ENCODE data around the gene FSTL4. TPM values are rescaled to one million over a fixed set of nuclear protein-coding genes. Genes with fewer than 3 reads are reported as not detected.

FSTL4 gene
- total and polyA plus RNA-seq, 2 donors: 0.99 to 1.2 TPM

- Histone ChIP-seq H3K9me3 (ENCODE audit: control insufficient read depth in 2 of 2, insufficient read depth in 1 of 2, low read length in 1 of 2) (no peaks in the 10 kb centered on the region), H3K36me3 (ENCODE audit: control insufficient read depth in 2 of 2, insufficient read depth in 2 of 2, low read length in 1 of 2) (no peaks in the 10 kb centered on the region), H3K4me3 (ENCODE audit: low read length in 2 of 2) (no peak overlapping the region), H3K27ac (ENCODE audit: low read depth in 1 of 2, low read length in 1 of 2) (no peak overlapping the region), H3K27me3 (ENCODE audit: control insufficient read depth in 2 of 2, insufficient read depth in 1 of 2, low read length in 1 of 2) (peaks cover 0 to 6% of the 10 kb centered on the region in 2 donors), H3K4me1 (ENCODE audit: control insufficient read depth in 2 of 2, insufficient read depth in 2 of 2, low read length in 2 of 2) (no peaks in the 10 kb centered on the region)
- 88% methylated on average over 4 of the region's 4 CpGs for WGBS
- no peak for DNase-seq (ENCODE audit: low read depth in 6 of 9, low spot score in 9 of 9)
Observed at GRCh38 chr5:133531178-133531577, 81.2 kb downstream of the FSTL4 start.

- Histone ChIP-seq H3K4me3 (ENCODE audit: low read length in 2 of 2) (no peak overlapping the region), H3K27ac (ENCODE audit: low read depth in 1 of 2, low read length in 1 of 2) (no peak overlapping the region), H3K4me1 (ENCODE audit: control insufficient read depth in 2 of 2, insufficient read depth in 2 of 2, low read length in 2 of 2) (no peaks in the 10 kb centered on the region), H3K36me3 (ENCODE audit: control insufficient read depth in 2 of 2, insufficient read depth in 2 of 2, low read length in 1 of 2) (no peaks in the 10 kb centered on the region), H3K9me3 (ENCODE audit: control insufficient read depth in 2 of 2, insufficient read depth in 1 of 2, low read length in 1 of 2) (no peaks in the 10 kb centered on the region), H3K27me3 (ENCODE audit: control insufficient read depth in 2 of 2, insufficient read depth in 1 of 2, low read length in 1 of 2) (peaks cover 0 to 6% of the 10 kb centered on the region in 2 donors)
- 88% methylated on average over 6 of the region's 6 CpGs for WGBS
- DNase-seq (ENCODE audit: low read depth in 6 of 9, low spot score in 9 of 9): no peak
Observed at GRCh38 chr5:133530270-133530669, 82.1 kb downstream of the FSTL4 start.

GRCh38 chr5:133528841-133529240 lies 83.5 kb downstream of the FSTL4 start:
- no peaks in the 10 kb centered on the region for H3K4me1 ChIP-seq (ENCODE audit: control insufficient read depth in 2 of 2, insufficient read depth in 2 of 2, low read length in 2 of 2)
- no peak overlapping the region for H3K4me3 ChIP-seq (ENCODE audit: low read length in 2 of 2)
- DNase-seq (ENCODE audit: low read depth in 6 of 9, low spot score in 9 of 9): no peak
- H3K27ac ChIP-seq (ENCODE audit: low read depth in 1 of 2, low read length in 1 of 2): no peak overlapping the region
- 90% methylated on average over 4 of the region's 4 CpGs for WGBS
- no peaks in the 10 kb centered on the region for H3K36me3 ChIP-seq (ENCODE audit: control insufficient read depth in 2 of 2, insufficient read depth in 2 of 2, low read length in 1 of 2)
- H3K27me3 ChIP-seq (ENCODE audit: control insufficient read depth in 2 of 2, insufficient read depth in 1 of 2, low read length in 1 of 2): peaks cover 0 to 3% of the 10 kb centered on the region in 2 donors
- no peaks in the 10 kb centered on the region for H3K9me3 ChIP-seq (ENCODE audit: control insufficient read depth in 2 of 2, insufficient read depth in 1 of 2, low read length in 1 of 2)

GRCh38 chr5:133527311-133527710 lies 85.0 kb downstream of the FSTL4 start:
- H3K4me3 ChIP-seq (ENCODE audit: low read length in 2 of 2): no peak overlapping the region
- no peaks in the 10 kb centered on the region for H3K9me3 ChIP-seq (ENCODE audit: control insufficient read depth in 2 of 2, insufficient read depth in 1 of 2, low read length in 1 of 2)
- peaks cover 0 to 5% of the 10 kb centered on the region in 2 donors for H3K27me3 ChIP-seq (ENCODE audit: control insufficient read depth in 2 of 2, insufficient read depth in 1 of 2, low read length in 1 of 2)
- no peaks in the 10 kb centered on the region for H3K36me3 ChIP-seq (ENCODE audit: control insufficient read depth in 2 of 2, insufficient read depth in 2 of 2, low read length in 1 of 2)
- no peak for DNase-seq (ENCODE audit: low read depth in 6 of 9, low spot score in 9 of 9)
- WGBS: 91% methylated on average over 2 of the region's 2 CpGs
- H3K27ac ChIP-seq (ENCODE audit: low read depth in 1 of 2, low read length in 1 of 2): no peak overlapping the region
- H3K4me1 ChIP-seq (ENCODE audit: control insufficient read depth in 2 of 2, insufficient read depth in 2 of 2, low read length in 2 of 2): no peaks in the 10 kb centered on the region

GRCh38 chr5:133526368-133526767 lies 86.0 kb downstream of the FSTL4 start:
- H3K27ac ChIP-seq (ENCODE audit: low read depth in 1 of 2, low read length in 1 of 2): no peak overlapping the region
- no peaks in the 10 kb centered on the region for H3K4me1 ChIP-seq (ENCODE audit: control insufficient read depth in 2 of 2, insufficient read depth in 2 of 2, low read length in 2 of 2)
- peaks cover 0 to 5% of the 10 kb centered on the region in 2 donors for H3K27me3 ChIP-seq (ENCODE audit: control insufficient read depth in 2 of 2, insufficient read depth in 1 of 2, low read length in 1 of 2)
- no peak for DNase-seq (ENCODE audit: low read depth in 6 of 9, low spot score in 9 of 9)
- H3K9me3 ChIP-seq (ENCODE audit: control insufficient read depth in 2 of 2, insufficient read depth in 1 of 2, low read length in 1 of 2): no peaks in the 10 kb centered on the region
- H3K36me3 ChIP-seq (ENCODE audit: control insufficient read depth in 2 of 2, insufficient read depth in 2 of 2, low read length in 1 of 2): no peaks in the 10 kb centered on the region
- WGBS: 93% methylated on average over 7 of the region's 7 CpGs
- H3K4me3 ChIP-seq (ENCODE audit: low read length in 2 of 2): no peak overlapping the region

GRCh38 chr5:133525126-133525525 lies 87.2 kb downstream of the FSTL4 start:
- Histone ChIP-seq H3K27ac (ENCODE audit: low read depth in 1 of 2, low read length in 1 of 2) (no peak overlapping the region), H3K4me3 (ENCODE audit: low read length in 2 of 2) (no peak overlapping the region), H3K36me3 (ENCODE audit: control insufficient read depth in 2 of 2, insufficient read depth in 2 of 2, low read length in 1 of 2) (no peaks in the 10 kb centered on the region), H3K27me3 (ENCODE audit: control insufficient read depth in 2 of 2, insufficient read depth in 1 of 2, low read length in 1 of 2) (peaks cover 0 to 6% of the 10 kb centered on the region in 2 donors), H3K4me1 (ENCODE audit: control insufficient read depth in 2 of 2, insufficient read depth in 2 of 2, low read length in 2 of 2) (peaks cover under 1 to 5% of the 10 kb centered on the region in 2 donors), H3K9me3 (ENCODE audit: control insufficient read depth in 2 of 2, insufficient read depth in 1 of 2, low read length in 1 of 2) (no peaks in the 10 kb centered on the region)
- 97% methylated on average over 3 of the region's 3 CpGs for WGBS
- no peak for DNase-seq (ENCODE audit: low read depth in 6 of 9, low spot score in 9 of 9)

GRCh38 chr5:133524666-133525065 lies 87.7 kb downstream of the FSTL4 start:
- DNase-seq (ENCODE audit: low read depth in 6 of 9, low spot score in 9 of 9): no peak
- Histone ChIP-seq H3K27me3 (ENCODE audit: control insufficient read depth in 2 of 2, insufficient read depth in 1 of 2, low read length in 1 of 2) (peaks cover 0 to 7% of the 10 kb centered on the region in 2 donors), H3K9me3 (ENCODE audit: control insufficient read depth in 2 of 2, insufficient read depth in 1 of 2, low read length in 1 of 2) (no peaks in the 10 kb centered on the region), H3K36me3 (ENCODE audit: control insufficient read depth in 2 of 2, insufficient read depth in 2 of 2, low read length in 1 of 2) (no peaks in the 10 kb centered on the region), H3K27ac (ENCODE audit: low read depth in 1 of 2, low read length in 1 of 2) (no peak overlapping the region), H3K4me3 (ENCODE audit: low read length in 2 of 2) (no peak overlapping the region), H3K4me1 (ENCODE audit: control insufficient read depth in 2 of 2, insufficient read depth in 2 of 2, low read length in 2 of 2) (peaks cover 3 to 8% of the 10 kb centered on the region in 2 donors)
- WGBS: 94% methylated on average over 4 of the region's 4 CpGs

- DNase-seq (ENCODE audit: low read depth in 6 of 9, low spot score in 9 of 9): no peak
- no peak overlapping the region for H3K27ac ChIP-seq (ENCODE audit: low read depth in 1 of 2, low read length in 1 of 2)
- 91% methylated on average over 12 of the region's 12 CpGs for WGBS
- no peak overlapping the region for H3K4me3 ChIP-seq (ENCODE audit: low read length in 2 of 2)
- H3K27me3 ChIP-seq (ENCODE audit: control insufficient read depth in 2 of 2, insufficient read depth in 1 of 2, low read length in 1 of 2): peaks cover 0 to 7% of the 10 kb centered on the region in 2 donors
- H3K9me3 ChIP-seq (ENCODE audit: control insufficient read depth in 2 of 2, insufficient read depth in 1 of 2, low read length in 1 of 2): no peaks in the 10 kb centered on the region
- no peaks in the 10 kb centered on the region for H3K36me3 ChIP-seq (ENCODE audit: control insufficient read depth in 2 of 2, insufficient read depth in 2 of 2, low read length in 1 of 2)
- peaks cover 3 to 11% of the 10 kb centered on the region in 2 donors for H3K4me1 ChIP-seq (ENCODE audit: control insufficient read depth in 2 of 2, insufficient read depth in 2 of 2, low read length in 2 of 2)
Observed at GRCh38 chr5:133523961-133524586, 88.3 kb downstream of the FSTL4 start.

- Histone ChIP-seq H3K27me3 (ENCODE audit: control insufficient read depth in 2 of 2, insufficient read depth in 1 of 2, low read length in 1 of 2) (peaks cover 0 to 7% of the 10 kb centered on the region in 2 donors), H3K9me3 (ENCODE audit: control insufficient read depth in 2 of 2, insufficient read depth in 1 of 2, low read length in 1 of 2) (no peaks in the 10 kb centered on the region), H3K36me3 (ENCODE audit: control insufficient read depth in 2 of 2, insufficient read depth in 2 of 2, low read length in 1 of 2) (no peaks in the 10 kb centered on the region), H3K27ac (ENCODE audit: low read depth in 1 of 2, low read length in 1 of 2) (no peak overlapping the region), H3K4me1 (ENCODE audit: control insufficient read depth in 2 of 2, insufficient read depth in 2 of 2, low read length in 2 of 2) (peaks cover 3 to 13% of the 10 kb centered on the region in 2 donors), H3K4me3 (ENCODE audit: low read length in 2 of 2) (no peak overlapping the region)
- 92% methylated on average over 9 of the region's 9 CpGs for WGBS
- no peak for DNase-seq (ENCODE audit: low read depth in 6 of 9, low spot score in 9 of 9)
Observed at GRCh38 chr5:133523013-133523658, 89.2 kb downstream of the FSTL4 start.

Data from thymus (tissue), 11 donors.